GM23338 (cell line): ENCODE measurements around the gene KCNT2. TPM values are rescaled to one million over a fixed set of nuclear protein-coding genes. Genes with fewer than 3 reads are reported as not detected.
"Not testable (repeated sequence)": the region's sequence is repeated elsewhere in the genome, so short reads cannot be mapped to it uniquely, and the experiment has no call there.

Source experiments
- ATAC-seq: fragments of 200-7000 bp; cut with Tn5 transposase; 3 replicates; pipeline ENCODE4 v1.9.1; 2020
- DNase-seq: peaks from one replicate; pipeline ENCODE4 v3.0.0-alpha.2; 2015; ENCODE audit warnings: low spot score
- H2AFZ ChIP-seq: fragments of 200-600 bp; sonication (generic); 2 replicates; pipeline ENCODE4 v1.8.0; 2016; ENCODE audit warnings: antibody characterized with exemption, mild to moderate bottlenecking, moderate library complexity
- H3F3A ChIP-seq: fragments of 200-600 bp; sonication (generic); replicated peaks from 2 replicates; pipeline ENCODE4 v1.8.0; 2017; ENCODE audit warnings: antibody characterized with exemption, mixed run types, low read depth
- H3K27ac ChIP-seq: fragments of 200-600 bp; sonication (generic); 2 replicates; pipeline ENCODE4 v1.6.1; 2016; ENCODE audit warnings: low read depth
- H3K27me3 ChIP-seq: fragments of 200-600 bp; sonication (generic); 2 replicates; pipeline ENCODE4 v1.8.0; 2016; ENCODE audit warnings: mild to moderate bottlenecking, mixed run types, moderate library complexity; ENCODE audit not compliant: insufficient read depth
- H3K36me3 ChIP-seq: fragments of 200-600 bp; sonication (generic); 2 replicates; pipeline ENCODE4 v1.8.0; 2016; ENCODE audit warnings: mild to moderate bottlenecking; ENCODE audit not compliant: insufficient read depth
- H3K4me1 ChIP-seq: fragments of 200-600 bp; sonication (generic); 2 replicates; pipeline ENCODE4 v1.8.0; 2016; ENCODE audit warnings: mild to moderate bottlenecking, moderate library complexity; ENCODE audit not compliant: insufficient read depth
- H3K4me2 ChIP-seq: fragments of 200-600 bp; sonication (generic); 2 replicates; pipeline ENCODE4 v1.7.1; 2017; ENCODE audit warnings: mixed run types
- H3K4me3 ChIP-seq: fragments of 200-600 bp; sonication (generic); 2 replicates; pipeline ENCODE4 v1.6.1; 2016; ENCODE audit warnings: mixed run types
- H3K79me2 ChIP-seq: fragments of 200-600 bp; sonication (generic); replicated peaks from 2 replicates; pipeline ENCODE4 v1.8.0; 2017; ENCODE audit warnings: mild to moderate bottlenecking; ENCODE audit not compliant: insufficient read depth
- H3K9me2 ChIP-seq: fragments of 200-600 bp; sonication (generic); 2 replicates; pipeline ENCODE4 v1.8.0; 2017; ENCODE audit not compliant: insufficient read depth
- H4K20me1 ChIP-seq: fragments of 200-600 bp; sonication (generic); replicated peaks from 2 replicates; pipeline ENCODE4 v1.8.0; 2017; ENCODE audit warnings: mild to moderate bottlenecking; ENCODE audit not compliant: insufficient read depth
- H3K27ac Mint-ChIP-seq: 2 replicates; pipeline ENCODE4 v1.8.0; 2020; ENCODE audit warnings: inconsistent platforms, mild to moderate bottlenecking, moderate library complexity, mixed read lengths
- H3K27me3 Mint-ChIP-seq: 3 replicates; pipeline ENCODE4 v1.8.0; 2022; ENCODE audit warnings: low read depth, mild to moderate bottlenecking, moderate library complexity, mixed read lengths, inconsistent platforms; ENCODE audit not compliant: insufficient read depth, poor library complexity
- H3K36me3 Mint-ChIP-seq: 3 replicates; pipeline ENCODE4 v1.8.0; 2021; ENCODE audit warnings: low read depth, mild to moderate bottlenecking, inconsistent platforms, moderate library complexity, mixed read lengths
- H3K4me1 Mint-ChIP-seq: 3 replicates; pipeline ENCODE4 v1.8.0; 2020; ENCODE audit warnings: mild to moderate bottlenecking, inconsistent platforms, mixed read lengths
- H3K4me3 Mint-ChIP-seq: 3 replicates; pipeline ENCODE4 v1.8.0; 2021; ENCODE audit warnings: moderate library complexity, mild to moderate bottlenecking, inconsistent platforms, mixed read lengths
- H3K9me3 Mint-ChIP-seq: 3 replicates; pipeline ENCODE4 v1.8.0; 2020; ENCODE audit warnings: moderate library complexity, mild to moderate bottlenecking, inconsistent platforms, mixed read lengths
- CTCF ChIP-seq, 2 experiments: fragments of 200-600 bp in 1 of 2; sonication (generic) in 1 of 2; conservative IDR thresholded peaks; 2 replicates each; pipeline versions ENCODE4 v1.5.1 to v1.6.1; 2016 to 2017; ENCODE audit warnings: antibody characterized with exemption in 2 of 2, low read depth in 2 of 2, mild to moderate bottlenecking in 2 of 2, moderate library complexity in 1 of 2
- EZH2 ChIP-seq: fragments of 200-600 bp; sonication (generic); IDR thresholded peaks from one replicate; pipeline ENCODE4 v1.8.0; 2017; ENCODE audit warnings: antibody characterized with exemption, mild to moderate bottlenecking, low read depth; ENCODE audit not compliant: unreplicated experiment
- EZH2phosphoT487 ChIP-seq: fragments of 200-600 bp; sonication (generic); IDR thresholded peaks from one replicate; pipeline ENCODE4 v1.8.1; 2018; ENCODE audit warnings: antibody characterized with exemption; ENCODE audit not compliant: unreplicated experiment
- JUNB ChIP-seq: IDR thresholded peaks from one replicate; pipeline ENCODE4 v1.6.1; 2016; ENCODE audit warnings: antibody characterized with exemption; ENCODE audit not compliant: unreplicated experiment
- POLR2AphosphoS5 ChIP-seq: IDR thresholded peaks from 2 replicates; pipeline ENCODE4 v1.6.1; 2016; ENCODE audit warnings: antibody characterized with exemption, low read depth
- STAT1 ChIP-seq: IDR thresholded peaks from one replicate; pipeline ENCODE4 v1.6.1; 2016; ENCODE audit warnings: antibody characterized with exemption; ENCODE audit not compliant: unreplicated experiment
- ZNF331 ChIP-seq: fragments of 250-450 bp; sonication (Bioruptor Pico); IDR thresholded peaks from 2 replicates; pipeline ENCODE4 v1.5.0; 2020; ENCODE audit warnings: low read depth, mild to moderate bottlenecking, moderate library complexity
- polyA plus RNA-seq: library from polyadenylated mRNA; unstranded; fragments of >200 nt; fragmentation: Nextera tagmentation; extraction: Ambion mirVana; gene quantifications from 2 replicates; pipeline ENCODE4 v1.2.1, GENCODE V29; 2016
- total RNA-seq: library from RNA; depleted of rRNA; stranded (reverse); fragments of >200 nt; shearing (Covaris generic); gene quantifications from 2 replicates; pipeline ENCODE4 v1.2.3, GENCODE V29; 2014

Gene KCNT2
- total and polyA plus RNA-seq, 2 experiments from 2014 or later = 5.4 to 13.4 TPM

GRCh38 chr1:196649990-196650389 lies 41.8 kb upstream of the KCNT2 start:
- DNase-seq (no peak), ATAC-seq (peak; percentile 65)
- Mint-ChIP-seq H3K4me1 (peaks cover under 1% of the 10 kb centered on the region; the same call in 2 of the 3 replicates), H3K9me3 (no peaks in the 10 kb centered on the region), H3K27ac (no peak overlapping the region), H3K36me3 (no peaks in the 10 kb centered on the region), H3K4me3 (peak overlapping the region; percentile 37; the same call in 2 of the 3 replicates), H3K27me3 (no peaks in the 10 kb centered on the region)
- Histone ChIP-seq H2AFZ (peak overlapping the region; percentile 80), H3K4me2 (no peak overlapping the region), H3K27ac (no peak overlapping the region), H3K36me3 (no peaks in the 10 kb centered on the region), H3K79me2 (no peaks in the 10 kb centered on the region), H3K4me1 (no peaks in the 10 kb centered on the region), H3K9me2 (no peaks in the 10 kb centered on the region), H3F3A (no peaks in the 10 kb centered on the region), H4K20me1 (no peaks in the 10 kb centered on the region), H3K27me3 (no peaks in the 10 kb centered on the region), H3K4me3 (no peak overlapping the region)
- TF ChIP-seq EZH2 = no peak
- no peak for TF ChIP-seq STAT1

GRCh38 chr1:196640976-196641375 lies 32.7 kb upstream of the KCNT2 start:
- no peak for TF ChIP-seq ZNF331 (CRISPR knock-in tag)
- no peak for TF ChIP-seq POLR2AphosphoS5
- TF ChIP-seq CTCF (conservative IDR thresholded peaks at IDR 0.05; ENCODE audit: low read depth in 2 of 2) = no peak
- no peak for TF ChIP-seq EZH2phosphoT487
- TF ChIP-seq STAT1 = no peak
- TF ChIP-seq JUNB = no peak
- TF ChIP-seq EZH2 = no peak
- ATAC-seq = no peak

GRCh38 chr1:196639291-196639690 lies 31.1 kb upstream of the KCNT2 start:
- H3K27ac Mint-ChIP-seq, H3K27me3 ChIP-seq, H3F3A ChIP-seq, H2AFZ ChIP-seq, H3K27me3 Mint-ChIP-seq, H3K4me2 ChIP-seq, H4K20me1 ChIP-seq, H3K4me3 Mint-ChIP-seq, H3K4me1 Mint-ChIP-seq, H3K36me3 ChIP-seq, H3K4me1 ChIP-seq, ATAC-seq, H3K9me2 ChIP-seq, H3K79me2 ChIP-seq, DNase-seq, H3K9me3 Mint-ChIP-seq, H3K4me3 ChIP-seq, H3K36me3 Mint-ChIP-seq, H3K27ac ChIP-seq: not testable (repeated sequence)

More at GRCh38 chr1:196640976-196641375, 32.7 kb upstream of the KCNT2 start:
- H3K27ac Mint-ChIP-seq = no peak overlapping the region
- no peaks in the 10 kb centered on the region for H3K36me3 Mint-ChIP-seq
- H3K27me3 Mint-ChIP-seq = peaks cover 4% of the 10 kb centered on the region
- H3K4me1 Mint-ChIP-seq = no peaks in the 10 kb centered on the region
- DNase-seq = no peak
- Histone ChIP-seq H3K4me3 (no peak overlapping the region), H3K4me1 (no peaks in the 10 kb centered on the region), H3K79me2 (no peaks in the 10 kb centered on the region), H3K4me2 (no peak overlapping the region), H3F3A (no peaks in the 10 kb centered on the region), H2AFZ (no peak overlapping the region), H3K9me2 (no peaks in the 10 kb centered on the region), H3K27ac (no peak overlapping the region), H4K20me1 (no peaks in the 10 kb centered on the region), H3K36me3 (no peaks in the 10 kb centered on the region), H3K27me3 (no peaks in the 10 kb centered on the region)
- H3K9me3 Mint-ChIP-seq = no peaks in the 10 kb centered on the region
- H3K4me3 Mint-ChIP-seq = no peak overlapping the region
